GM06990 (cell line): Measurements from ENCODE around the gene AK2.

Experiments used
- DNase-seq: peaks from one replicate; pipeline ENCODE4 v3.0.0-alpha.2; 2011; ENCODE audit not compliant: insufficient read length; ENCODE audit errors: extremely low read depth
- H3K27me3 ChIP-seq: replicated peaks from 2 replicates; pipeline ENCODE4 v1.6.0; 2011; ENCODE audit warnings: low read length; ENCODE audit not compliant: control insufficient read depth, insufficient read depth
- H3K36me3 ChIP-seq: 2 replicates; pipeline ENCODE4 v1.5.1; 2011; ENCODE audit warnings: low read length; ENCODE audit not compliant: control insufficient read depth, insufficient read depth
- H3K4me3 ChIP-seq: replicated peaks from 2 replicates; pipeline ENCODE4 v1.5.1; 2011; ENCODE audit warnings: low read depth, mild to moderate bottlenecking, control low read depth, low read length
- CTCF ChIP-seq: IDR thresholded peaks from 2 replicates; pipeline ENCODE4 v1.5.1; 2011; ENCODE audit warnings: low read length, control low read depth, mild to moderate bottlenecking, inconsistent platforms; ENCODE audit not compliant: insufficient read depth, poor library complexity, severe bottlenecking

AK2 gene

GRCh38 chr1:32991386-32991785 is 45.3 kb downstream of the AK2 start:
- DNase-seq, result no peak
- no peak for TF ChIP-seq CTCF
- Histone ChIP-seq H3K36me3 (peaks cover 2% of the 10 kb centered on the region; the same call in 1 of the 2 replicates), H3K4me3 (no peak overlapping the region), H3K27me3 (no peaks in the 10 kb centered on the region)

- no peak overlapping the region for H3K4me3 ChIP-seq
- H3K36me3 ChIP-seq, result peaks cover 2% of the 10 kb centered on the region; the same call in 1 of the 2 replicates
Measured at GRCh38 chr1:32990887-32991286, 45.8 kb downstream of the AK2 start.

GRCh38 chr1:32989160-32990050 is 47.3 kb downstream of the AK2 start:
- no peaks in the 10 kb centered on the region for H3K27me3 ChIP-seq
- TF ChIP-seq CTCF, result no peak
- no peak overlapping the region for H3K4me3 ChIP-seq
- no peak for DNase-seq
- H3K36me3 ChIP-seq, result peaks cover 2% of the 10 kb centered on the region; the same call in 1 of the 2 replicates

More at GRCh38 chr1:32990887-32991286, 45.8 kb downstream of the AK2 start:
- H3K27me3 ChIP-seq, result no peaks in the 10 kb centered on the region
- no peak for DNase-seq
- TF ChIP-seq CTCF, result no peak

- no peak for DNase-seq
- TF ChIP-seq CTCF, result no peak
- Histone ChIP-seq H3K27me3 (no peaks in the 10 kb centered on the region), H3K4me3 (no peak overlapping the region), H3K36me3 (peaks cover 2% of the 10 kb centered on the region; the same call in 1 of the 2 replicates)
Measured at GRCh38 chr1:32988665-32989064, 48.0 kb downstream of the AK2 start.

GRCh38 chr1:32985226-32985625 is 51.5 kb downstream of the AK2 start:
- no peak for TF ChIP-seq CTCF
- no peaks in the 10 kb centered on the region for H3K27me3 ChIP-seq
- no peak for DNase-seq
- H3K4me3 ChIP-seq, result no peak overlapping the region
- H3K36me3 ChIP-seq, result peaks cover 2% of the 10 kb centered on the region; the same call in 1 of the 2 replicates
